Measurements from ENCODE around the gene ARHGAP26.
A peak's percentile ranks its signal among the peaks of the same experiment; 100 is the strongest.

Gene ARHGAP26

GRCh38 chr5:142769793-142770649 is at the start of gene ARHGAP26:
TSS of gene ARHGAP26 (plus strand) at chr5:142770377. CDS start at chr5:142770762, 385 bp downstream.
- DNase-seq (ENCODE audit: low read depth in 1 of 2, low spot score in 1 of 2), result peak; percentile 81 to 88

GRCh38 chr5:142720641-142721271 is 49.4 kb upstream of the ARHGAP26 start:
- DNase-seq (ENCODE audit: low read depth in 1 of 2, low spot score in 1 of 2), result no peak

- no peak for DNase-seq (ENCODE audit: low read depth in 1 of 2, low spot score in 1 of 2)
These were observed 48.0 kb upstream of the ARHGAP26 start for GRCh38 chr5:142722146-142722545.

- DNase-seq (ENCODE audit: low read depth in 1 of 2, low spot score in 1 of 2), result no peak
These were observed 47.3 kb upstream of the ARHGAP26 start for GRCh38 chr5:142722896-142723295.

DNA sequence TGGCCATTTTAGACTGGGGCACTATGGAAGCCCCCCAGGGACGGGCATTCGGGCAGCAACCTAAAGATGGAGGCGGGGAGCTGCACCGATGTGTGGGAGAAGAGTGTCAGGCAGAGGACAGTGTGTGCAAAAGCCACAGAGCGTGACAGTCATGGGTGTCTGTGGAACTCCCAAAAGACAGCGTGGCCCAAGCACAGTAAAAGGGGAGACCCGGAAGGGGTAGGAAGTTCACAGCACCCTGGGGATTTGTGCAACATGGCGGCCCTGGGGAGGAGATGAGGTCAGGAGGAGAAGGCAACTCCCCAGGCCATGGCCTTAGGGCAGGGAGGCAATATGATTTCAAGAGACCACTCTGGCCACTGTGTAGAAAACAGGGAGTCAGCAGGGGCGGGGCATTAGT is 45.4 kb upstream of the ARHGAP26 start:
- DNase-seq (ENCODE audit: low read depth in 1 of 2, low spot score in 1 of 2), result no peak

DNA sequence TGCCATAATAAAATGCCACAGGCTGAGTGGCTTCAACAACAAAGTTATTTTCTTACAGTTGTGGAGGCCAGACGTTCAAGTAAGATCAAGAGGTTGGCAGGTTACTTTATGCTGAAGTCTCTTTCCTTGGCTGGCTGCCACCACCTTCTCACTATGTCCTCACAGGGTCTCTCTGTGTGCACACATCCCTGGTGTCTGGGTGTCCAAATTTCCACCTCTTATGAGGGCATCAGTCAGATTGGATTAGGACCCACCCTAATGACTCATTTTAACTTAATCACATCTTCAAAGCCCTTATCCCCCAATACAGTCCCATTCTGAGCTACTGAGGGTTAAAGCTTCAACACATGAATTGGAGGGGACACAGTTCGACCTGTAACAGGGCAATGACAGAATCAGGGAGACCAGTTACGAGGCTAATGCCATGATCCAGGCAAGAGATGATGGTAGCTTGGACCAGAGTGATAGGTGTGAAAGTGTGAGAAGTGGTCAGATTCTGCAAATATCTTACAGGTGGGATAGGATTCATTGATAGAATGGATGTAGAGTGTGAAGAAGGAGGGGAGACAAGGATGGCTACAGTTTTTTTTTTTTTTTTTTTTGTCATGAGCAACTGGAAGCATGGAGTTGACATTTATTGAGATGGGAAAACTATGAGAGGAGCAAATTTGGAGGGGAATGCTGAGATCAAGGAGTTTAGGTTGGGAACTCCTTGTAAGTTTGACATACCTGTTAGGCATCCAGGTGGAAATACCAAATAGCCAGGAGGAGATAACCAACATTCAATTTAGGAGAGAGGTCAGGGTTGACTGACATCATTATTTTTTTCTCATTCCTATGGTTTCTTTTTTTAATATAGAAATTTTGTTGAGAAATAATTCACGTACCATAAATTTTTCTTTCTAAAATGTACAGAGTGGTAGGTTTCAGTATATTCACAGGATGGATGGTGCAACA is 44.7 kb upstream of the ARHGAP26 start:
- DNase-seq (ENCODE audit: low read depth in 1 of 2, low spot score in 1 of 2), result no peak

DNA sequence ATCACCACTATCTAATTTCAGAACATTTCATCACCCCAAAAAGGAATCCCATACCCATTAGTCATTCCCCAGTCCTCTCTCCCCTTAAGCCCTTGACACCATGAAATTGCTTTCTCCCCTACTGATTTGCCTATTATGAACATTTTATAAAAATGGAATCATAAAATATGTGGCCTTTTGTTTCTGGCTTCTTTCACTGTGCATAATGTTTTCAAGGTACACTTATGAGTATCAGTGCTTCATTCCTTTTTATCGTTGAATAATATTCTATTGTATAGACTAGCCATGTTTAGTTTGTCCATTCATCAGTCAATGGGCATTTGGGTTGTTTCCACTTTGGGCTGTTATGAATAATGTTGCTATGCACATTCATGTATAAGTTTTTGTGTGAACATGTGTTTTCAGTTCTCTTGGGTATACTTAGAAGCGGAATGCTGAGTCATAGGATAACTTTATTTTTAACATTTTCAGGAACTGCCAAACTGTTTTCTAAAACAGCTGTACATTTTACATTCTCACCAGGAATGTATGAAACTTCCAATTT is 43.9 kb upstream of the ARHGAP26 start:
- no peak for DNase-seq (ENCODE audit: low read depth in 1 of 2, low spot score in 1 of 2)

DNA sequence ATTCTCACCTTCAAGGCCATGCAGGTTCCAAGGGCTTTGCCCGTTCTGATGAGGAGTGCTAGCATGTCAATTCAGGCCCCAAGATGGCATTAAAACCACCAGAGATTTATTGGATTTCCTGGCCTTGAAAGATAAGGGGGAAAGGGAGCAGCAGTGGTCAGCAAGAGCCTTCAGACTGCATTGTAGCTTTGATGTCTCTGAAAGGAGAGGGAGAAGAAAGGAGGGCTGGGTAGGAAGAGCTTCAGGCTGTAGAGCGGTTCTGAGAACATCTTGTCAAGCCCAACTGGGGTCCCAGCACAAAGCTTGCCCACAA is 42.5 kb upstream of the ARHGAP26 start:
- DNase-seq (ENCODE audit: low read depth in 1 of 2, low spot score in 1 of 2), result no peak

GRCh38 chr5:142735323-142736246 is 34.6 kb upstream of the ARHGAP26 start:
- no peak for DNase-seq (ENCODE audit: low read depth in 1 of 2, low spot score in 1 of 2)

DNA sequence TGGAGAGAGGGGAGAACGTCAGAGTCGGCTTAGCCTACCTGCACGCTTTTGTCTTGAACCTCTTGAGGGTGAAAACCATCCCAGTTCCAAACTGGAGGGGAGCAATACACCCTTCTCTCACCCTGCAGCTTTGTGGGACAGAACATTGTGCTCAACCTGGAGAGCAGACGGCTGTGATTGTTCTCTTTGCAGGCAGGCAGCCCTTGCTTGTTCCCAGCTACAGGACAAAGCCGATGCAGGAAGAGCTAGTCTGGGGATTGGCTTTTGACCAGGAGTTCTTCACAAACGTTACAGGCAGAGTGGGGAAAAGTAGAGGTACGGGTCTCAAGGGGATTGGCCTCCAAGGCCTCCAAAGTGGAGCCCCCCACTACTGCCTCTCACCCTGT is 33.9 kb upstream of the ARHGAP26 start:
- DNase-seq (ENCODE audit: low read depth in 1 of 2, low spot score in 1 of 2), result no peak

- DNase-seq (ENCODE audit: low read depth in 1 of 2, low spot score in 1 of 2), result no peak
These were observed 33.0 kb upstream of the ARHGAP26 start for GRCh38 chr5:142737179-142737578.

- no peak for DNase-seq (ENCODE audit: low read depth in 1 of 2, low spot score in 1 of 2)
These were observed 29.5 kb upstream of the ARHGAP26 start for GRCh38 chr5:142740474-142741242.

DNA sequence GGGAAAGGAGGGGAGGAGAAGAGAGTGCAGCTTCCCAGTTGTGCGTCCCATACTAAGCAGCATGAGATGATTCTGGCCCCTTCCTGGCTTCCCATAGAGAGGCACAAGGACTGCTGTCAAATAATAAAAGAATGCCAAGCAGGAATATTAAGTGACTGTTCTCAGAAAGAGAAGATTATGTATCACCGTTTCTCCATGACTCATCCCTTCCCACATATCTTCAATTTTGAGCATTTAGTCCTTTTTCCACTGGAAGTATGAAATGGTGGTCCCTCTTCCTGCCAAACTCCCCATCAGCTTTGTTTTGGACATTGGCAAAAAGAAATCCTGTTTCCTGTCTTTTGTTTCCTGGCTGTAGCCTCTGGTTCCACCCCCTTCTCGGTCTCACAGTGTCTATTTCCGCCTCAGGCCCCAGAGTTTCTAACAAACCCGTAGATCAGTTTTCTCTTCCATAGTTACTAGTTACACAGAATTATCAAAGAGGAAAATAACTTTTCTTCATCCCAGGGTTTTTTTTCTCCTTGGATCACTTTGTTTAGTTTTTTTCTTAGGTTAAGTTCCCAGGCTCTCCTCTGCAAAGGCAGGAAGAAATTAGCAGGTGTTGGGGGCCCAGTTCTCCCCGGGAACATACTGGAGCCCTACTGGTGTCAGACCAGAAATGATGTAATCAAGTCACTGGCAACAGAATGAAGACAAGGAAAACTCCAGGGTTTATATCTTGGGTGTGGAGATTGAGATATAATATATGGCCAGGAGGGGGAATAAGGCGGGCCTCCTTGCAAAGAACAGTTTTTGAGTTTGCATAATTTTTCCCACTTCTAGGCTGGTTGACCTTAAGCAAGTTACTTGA is 26.4 kb upstream of the ARHGAP26 start:
- DNase-seq (ENCODE audit: low read depth in 1 of 2, low spot score in 1 of 2), result no peak

GRCh38 chr5:142745268-142745667 is 24.9 kb upstream of the ARHGAP26 start:
- DNase-seq (ENCODE audit: low read depth in 1 of 2, low spot score in 1 of 2), result no peak

DNA sequence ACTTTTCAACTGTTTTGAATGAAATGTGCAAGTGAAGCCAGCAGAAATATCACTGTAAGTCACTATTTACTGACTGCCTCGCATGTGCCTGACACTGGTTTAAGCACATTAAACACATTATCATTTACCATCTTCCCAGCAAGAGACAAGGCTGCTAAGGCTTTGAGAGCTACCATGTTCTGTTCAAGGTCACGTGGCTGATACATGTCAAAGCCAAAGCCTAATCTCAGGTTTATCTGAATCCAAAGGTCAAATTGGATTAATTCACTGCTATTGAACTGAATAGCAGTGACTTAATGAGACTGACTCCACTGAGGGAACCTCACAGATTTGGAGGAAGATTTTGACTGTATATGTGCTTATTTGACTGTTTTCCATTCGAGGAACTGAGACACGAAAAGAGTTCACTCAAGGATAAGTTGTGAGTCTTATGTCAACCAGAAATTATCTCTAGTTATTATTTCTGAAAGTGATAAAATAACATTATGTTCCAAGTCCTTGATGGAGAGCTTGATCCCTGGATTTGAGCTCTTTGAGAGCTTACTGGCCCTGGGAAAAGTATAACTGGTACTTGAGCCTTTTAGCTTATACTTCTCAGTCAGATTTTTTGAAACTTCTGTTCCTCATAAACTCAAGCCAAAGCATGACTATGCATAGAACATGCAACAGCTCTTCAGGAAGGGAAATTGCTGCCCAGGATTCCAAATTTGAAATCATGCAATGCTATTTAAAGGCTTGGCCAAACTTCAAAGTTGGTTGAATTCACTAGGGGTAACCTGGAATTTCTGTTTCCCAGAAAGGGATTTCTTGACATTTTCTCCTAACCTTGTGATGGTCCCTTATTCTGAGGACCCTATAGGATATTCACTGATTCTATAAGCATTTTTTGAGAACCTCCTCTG is 23.4 kb upstream of the ARHGAP26 start:
- DNase-seq (ENCODE audit: low read depth in 1 of 2, low spot score in 1 of 2), result no peak

DNA sequence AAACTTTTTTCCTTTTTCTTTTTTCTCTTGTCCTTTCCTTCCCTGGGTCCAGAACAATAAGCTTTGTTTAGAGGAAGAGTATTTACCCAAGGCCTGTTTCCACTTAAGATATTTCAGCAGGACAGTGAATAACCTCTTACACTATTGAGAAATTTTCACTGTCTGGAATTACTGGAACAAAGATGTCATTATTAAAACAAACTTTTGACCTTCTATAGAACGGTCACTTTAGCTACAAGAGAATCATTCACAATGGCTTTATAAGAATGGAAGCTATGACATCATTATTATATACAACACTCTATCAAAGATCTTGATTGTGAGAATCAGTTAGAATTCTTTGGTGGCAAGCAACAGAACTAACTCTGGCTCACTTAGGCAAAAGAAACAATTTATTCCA is 22.0 kb upstream of the ARHGAP26 start:
- DNase-seq (ENCODE audit: low read depth in 1 of 2, low spot score in 1 of 2), result no peak

GRCh38 chr5:142748568-142749249 is 21.5 kb upstream of the ARHGAP26 start:
- DNase-seq (ENCODE audit: low read depth in 1 of 2, low spot score in 1 of 2), result peak in 1 of 2 donors; percentile 14
